HG03025 (cell line): ENCODE measurements around the gene PEPD.

ENCODE experiments used
- ATAC-seq: cut with Tn5 transposase; IDR thresholded peaks from one replicate; pipeline ENCODE4 v1.9.1; 2021; ENCODE audit warnings: mild to moderate bottlenecking, moderate library complexity; ENCODE audit not compliant: unreplicated experiment, low FRiP score

PEPD gene

DNA sequence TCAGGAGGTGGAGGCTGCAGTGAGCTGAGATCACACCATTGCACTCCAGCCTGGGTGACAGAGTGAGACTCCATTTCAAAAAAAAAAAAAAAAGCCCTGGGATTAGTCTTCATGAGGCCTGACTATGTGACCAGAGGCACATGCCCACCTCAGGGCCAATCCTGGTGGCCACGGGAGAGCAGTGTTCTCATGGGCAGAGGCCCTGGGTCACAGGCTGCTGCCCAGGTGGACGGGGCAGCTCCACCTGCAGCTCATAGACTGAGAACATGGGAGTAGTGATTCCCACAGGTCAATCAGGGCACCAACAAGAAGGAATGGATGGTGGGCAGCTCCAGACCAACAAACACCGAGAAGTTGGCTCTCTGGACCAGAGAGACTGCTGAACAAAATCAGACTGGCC is 26.1 kb upstream of the PEPD start:
- ATAC-seq, result no peak

DNA sequence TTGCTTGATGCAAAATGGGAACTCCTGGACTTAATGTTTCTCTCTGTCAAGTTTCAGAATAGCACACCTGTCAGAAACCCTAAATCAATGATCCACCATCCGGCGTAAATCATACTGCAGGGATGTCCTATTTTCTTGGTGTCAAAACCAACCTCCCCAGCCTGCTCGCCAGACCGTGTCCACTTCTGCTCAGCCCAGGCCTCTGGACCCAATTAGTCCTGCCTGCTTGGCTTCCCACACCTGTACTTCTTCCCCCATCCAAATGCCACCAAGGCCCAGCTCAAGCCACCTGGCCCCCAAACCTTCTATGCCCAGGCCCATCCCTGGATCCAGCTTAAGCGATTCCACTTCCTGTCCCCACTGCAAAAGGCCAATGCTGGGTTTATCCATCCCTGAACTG is 25.1 kb upstream of the PEPD start:
- no peak for ATAC-seq

DNA sequence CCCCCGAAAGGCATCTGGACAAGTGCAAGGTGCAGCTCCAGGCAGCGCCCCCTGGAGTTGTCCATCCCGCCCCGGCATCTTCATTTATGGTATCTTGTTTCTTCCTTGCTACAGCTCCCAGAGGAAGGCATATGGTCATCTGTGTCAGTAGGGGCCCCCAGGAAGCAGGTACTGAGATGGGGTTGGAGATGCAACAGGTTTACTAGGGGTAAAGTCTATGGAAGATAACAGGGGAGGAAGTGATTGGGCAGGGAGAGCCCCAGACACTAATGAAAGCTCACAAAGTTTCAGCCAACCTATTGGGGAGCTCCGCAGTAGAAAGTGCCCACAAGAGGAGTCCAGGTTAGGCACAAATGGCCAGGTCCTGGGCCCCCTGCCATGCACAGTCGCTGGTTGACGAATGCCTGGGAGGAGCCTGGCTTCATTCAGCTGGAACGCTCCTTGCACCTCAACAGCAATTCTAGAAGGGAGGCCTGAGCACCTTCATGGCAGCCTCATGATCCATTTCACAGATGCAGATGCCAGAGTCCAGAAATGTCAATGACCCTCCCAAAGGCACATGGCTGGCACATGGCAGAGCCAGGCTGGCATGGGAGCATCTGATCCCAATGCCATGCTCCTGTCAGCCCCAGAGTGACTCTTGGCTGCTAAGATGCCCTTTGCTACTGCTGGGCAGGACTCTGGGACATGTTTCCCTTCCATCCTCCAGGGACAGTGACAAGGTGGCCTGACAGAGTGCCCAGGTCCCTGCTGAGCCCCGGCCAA is 23.8 kb upstream of the PEPD start:
- ATAC-seq, result no peak

- ATAC-seq, result no peak
Observed at GRCh38 chr19:33535226-33535625, 13.6 kb upstream of the PEPD start.

- ATAC-seq, result no peak
Observed at GRCh38 chr19:33532859-33533460, 11.4 kb upstream of the PEPD start.

DNA sequence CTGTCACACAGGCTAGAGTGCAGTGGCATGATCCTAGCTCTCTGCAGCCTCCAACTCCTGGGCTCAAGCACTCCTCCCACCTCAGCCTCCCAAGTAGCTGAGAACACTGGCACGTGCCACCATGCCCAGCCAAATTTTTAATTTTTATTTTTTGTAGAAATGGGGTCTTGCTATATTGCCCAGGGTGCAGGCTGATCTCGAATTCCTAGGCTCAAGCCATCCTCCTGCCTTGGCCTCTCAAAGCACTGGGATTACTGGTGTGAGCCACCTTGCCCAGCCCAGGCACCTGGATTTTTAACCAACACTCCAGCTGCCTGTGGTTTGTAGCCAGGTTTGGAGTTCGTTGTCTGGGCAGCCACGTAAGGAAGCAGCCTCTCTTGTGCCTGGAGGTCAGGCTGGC is 9.3 kb upstream of the PEPD start:
- no peak for ATAC-seq

- ATAC-seq, result no peak
Observed at GRCh38 chr19:33530296-33530695, 8.7 kb upstream of the PEPD start.

- ATAC-seq, result no peak
Observed at GRCh38 chr19:33529094-33529676, 7.6 kb upstream of the PEPD start.

DNA sequence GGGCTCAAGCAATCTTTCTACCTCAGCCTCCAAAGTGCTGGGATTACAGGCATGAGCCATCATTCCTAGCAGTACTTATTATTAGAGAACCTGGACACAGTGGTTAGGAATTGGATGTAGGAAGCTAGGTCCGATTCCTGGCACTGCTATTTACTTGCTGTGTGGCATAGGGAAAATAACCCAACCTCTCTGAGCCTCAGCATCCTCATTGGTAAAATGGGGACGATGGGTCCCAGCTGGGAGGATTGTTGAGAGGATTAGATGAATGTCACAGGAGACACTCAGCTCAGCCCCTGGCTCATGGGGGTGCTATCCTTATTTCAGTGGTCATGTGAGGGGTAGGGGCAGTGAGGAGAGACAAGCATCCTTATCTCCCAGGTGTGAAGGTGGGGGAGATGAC is 6.8 kb upstream of the PEPD start:
- ATAC-seq, result no peak

- no peak for ATAC-seq
Observed at GRCh38 chr19:33527125-33527524, 5.5 kb upstream of the PEPD start.

GRCh38 chr19:33524024-33524664 is 2.6 kb upstream of the PEPD start:
- ATAC-seq, result no peak

GRCh38 chr19:33523167-33523566 is 1.6 kb upstream of the PEPD start:
- no peak for ATAC-seq

DNA sequence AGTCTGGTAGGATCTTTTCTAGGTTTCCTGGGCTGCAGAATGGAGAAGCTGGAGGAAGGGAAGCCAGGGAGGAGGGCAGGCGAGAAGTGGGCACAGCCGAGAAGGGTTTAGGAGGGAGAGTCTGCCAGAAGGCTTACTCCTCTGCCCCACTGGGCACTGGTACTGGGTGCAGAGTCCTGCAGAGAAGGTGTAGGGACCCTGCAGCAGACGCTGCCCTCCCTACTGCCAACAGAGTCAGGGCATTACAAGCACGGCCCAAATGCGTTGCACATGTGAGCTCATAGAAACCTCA is 726 bp upstream of the PEPD start:
- no peak for ATAC-seq

DNA sequence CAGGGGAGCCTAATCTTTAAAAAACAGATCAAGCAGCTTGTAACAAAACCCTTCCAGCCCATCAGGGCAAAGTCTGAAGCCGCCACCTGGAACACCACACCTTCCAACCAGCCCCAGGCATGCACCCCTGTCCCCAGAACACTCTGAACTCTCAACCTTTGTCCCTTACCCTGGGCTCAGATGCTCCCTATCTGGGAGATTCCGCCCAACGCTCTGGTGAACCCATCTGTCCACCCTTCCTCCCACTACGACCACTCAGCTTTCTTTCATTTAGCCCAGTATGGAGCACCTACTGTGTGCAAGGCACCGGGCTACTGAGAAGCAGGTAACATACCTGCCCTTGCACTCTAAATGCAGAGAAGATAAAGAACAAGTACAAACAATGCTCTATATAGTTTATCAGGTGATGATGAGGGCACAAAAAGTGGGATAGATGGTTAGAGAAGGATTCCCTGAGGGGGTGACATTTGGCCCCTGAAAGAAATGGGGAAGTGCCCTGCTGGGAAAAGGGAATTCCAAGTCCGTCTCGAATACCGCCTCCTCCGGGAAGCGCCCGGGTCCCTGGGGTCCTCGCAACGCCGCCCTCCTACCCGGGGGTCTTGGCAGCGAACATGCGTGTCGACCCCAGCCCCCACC is 629 bp downstream of the PEPD start:
- no peak for ATAC-seq

GRCh38 chr19:33520048-33520643 is 1.4 kb downstream of the PEPD start:
- ATAC-seq, result no peak

DNA sequence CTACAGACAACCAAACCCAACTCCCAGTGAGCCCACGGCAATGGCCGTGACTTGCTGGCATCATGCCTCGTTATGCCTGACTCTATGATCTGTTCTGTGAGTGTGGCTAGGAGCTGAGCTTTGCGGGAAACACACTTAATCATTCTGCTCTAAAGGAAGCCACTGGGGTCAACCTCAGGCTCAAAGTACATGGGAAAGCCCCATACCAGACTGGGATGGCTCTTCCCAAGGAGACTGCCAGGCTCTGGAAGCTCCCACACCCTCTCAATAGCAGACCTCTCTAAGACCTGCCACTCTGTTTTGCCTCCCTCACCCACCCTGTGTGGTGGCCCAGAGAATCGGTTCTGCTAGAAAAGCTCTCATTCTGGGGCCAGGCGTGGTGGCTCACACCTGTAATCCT is 2.2 kb downstream of the PEPD start:
- ATAC-seq, result no peak

DNA sequence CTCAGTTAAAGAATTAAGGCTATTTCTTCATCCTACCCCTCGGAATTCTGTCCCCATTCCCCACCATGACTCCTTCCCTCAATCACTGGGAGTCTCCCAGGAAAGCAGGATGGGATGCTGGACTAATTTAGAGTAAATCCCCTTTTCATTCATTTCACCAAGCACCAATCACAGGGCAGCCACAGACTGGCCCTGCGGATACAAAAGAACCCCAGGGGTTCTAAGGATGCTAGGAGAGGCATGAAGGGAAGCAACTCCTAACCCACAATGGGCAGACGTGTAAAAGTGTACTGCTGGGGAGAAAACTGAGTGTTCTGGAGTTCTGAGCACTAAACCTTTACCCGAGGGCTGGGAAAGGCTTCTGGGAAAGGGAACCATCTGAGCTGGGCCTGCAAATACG is 3.0 kb downstream of the PEPD start:
- no peak for ATAC-seq

GRCh38 chr19:33517922-33518321 is 3.7 kb downstream of the PEPD start:
- no peak for ATAC-seq

DNA sequence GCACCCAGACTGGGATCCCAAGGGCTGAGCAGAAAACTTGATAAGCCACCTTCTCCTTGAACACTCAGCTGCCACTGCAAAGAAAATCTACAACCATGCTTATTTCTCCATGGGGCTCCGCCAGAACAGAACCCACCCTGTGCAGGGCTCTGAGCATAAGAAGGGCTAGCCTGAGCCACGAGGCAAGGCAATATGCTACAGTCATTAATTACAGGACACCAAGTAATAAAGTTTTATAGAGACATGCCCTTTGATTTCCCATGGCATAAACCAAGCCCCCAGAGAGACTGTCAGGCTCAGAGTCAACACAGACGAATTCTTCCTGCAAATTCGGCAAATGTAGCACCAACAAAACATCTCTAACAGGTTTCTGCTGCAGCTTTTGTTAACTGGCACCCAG is 5.7 kb downstream of the PEPD start:
- no peak for ATAC-seq

- no peak for ATAC-seq
Observed at GRCh38 chr19:33514885-33515551, 6.6 kb downstream of the PEPD start.
